Chondrocyte (in vitro differentiated cells): Measurements from ENCODE around the gene NQO2. TPM values are rescaled to one million over a fixed set of nuclear protein-coding genes. Genes with fewer than 3 reads are reported as not detected.
"Not testable (repeated sequence)": the region's sequence is repeated elsewhere in the genome, so short reads cannot be mapped to it uniquely, and the experiment has no call there.

Experiments used
- DNase-seq: peaks from one replicate; pipeline ENCODE4 v3.0.0; 2021; ENCODE audit warnings: mixed read lengths, low spot score
- H3K27ac Mint-ChIP-seq: one replicate; pipeline ENCODE4 v1.8.0; 2021; ENCODE audit warnings: mild to moderate bottlenecking, moderate library complexity, mixed read lengths; ENCODE audit not compliant: unreplicated experiment
- H3K27me3 Mint-ChIP-seq: 2 replicates; pipeline ENCODE4 v1.8.0; 2021; ENCODE audit warnings: low read depth, mixed read lengths
- H3K36me3 Mint-ChIP-seq: 2 replicates; pipeline ENCODE4 v1.8.0; 2021; ENCODE audit warnings: low read depth, mixed read lengths
- H3K4me1 Mint-ChIP-seq: 2 replicates; pipeline ENCODE4 v1.8.0; 2021; ENCODE audit warnings: low read depth, mild to moderate bottlenecking, mixed read lengths
- H3K4me3 Mint-ChIP-seq: one replicate; pipeline ENCODE4 v1.8.0; 2021; ENCODE audit warnings: mild to moderate bottlenecking, moderate library complexity, mixed read lengths; ENCODE audit not compliant: unreplicated experiment
- H3K9me3 Mint-ChIP-seq: 2 replicates; pipeline ENCODE4 v1.8.0; 2021; ENCODE audit warnings: low read depth, mixed read lengths
- CTCF ChIP-seq: fragments of 200-600 bp; sonication (generic); IDR thresholded peaks from 2 replicates; pipeline ENCODE4 v1.5.0; 2021; ENCODE audit warnings: antibody characterized with exemption, mild to moderate bottlenecking, moderate library complexity
- total RNA-seq: library from RNA; stranded (reverse); gene quantifications from 3 replicates; pipeline ENCODE4 v1.2.1, GENCODE V29; 2021

The NQO2 gene
- total RNA-seq, 1 donor from 2014 or later, result 35.1 TPM

GRCh38 chr6:3057063-3057770 is 57.5 kb downstream of the NQO2 start:
- TF ChIP-seq CTCF, result no peak
- Mint-ChIP-seq H3K9me3 (no peaks in the 10 kb centered on the region), H3K27ac (no peak overlapping the region)

DNA sequence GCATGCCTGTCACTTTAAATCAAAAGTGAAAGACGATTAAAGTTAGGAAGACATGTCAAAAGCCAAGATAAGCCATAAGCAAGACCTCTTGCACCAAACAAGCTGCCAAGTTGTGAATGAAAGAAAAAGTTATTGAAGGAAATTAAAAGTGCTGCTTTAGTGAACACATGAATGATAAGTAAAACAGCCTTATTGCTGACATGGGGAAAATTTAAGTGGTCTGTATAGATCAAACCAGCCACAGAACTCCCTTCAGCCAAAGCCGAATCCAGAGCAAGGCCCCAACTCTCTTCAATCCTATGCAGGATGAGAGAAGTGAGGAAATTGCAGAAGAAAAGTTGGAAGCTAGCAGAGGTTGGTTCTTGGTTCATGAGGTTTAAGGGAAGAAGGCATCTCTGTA is 59.3 kb downstream of the NQO2 start:
- no peak overlapping the region for H3K27ac Mint-ChIP-seq
- no peak for DNase-seq

More at GRCh38 chr6:3057063-3057770, 57.5 kb downstream of the NQO2 start:
- Mint-ChIP-seq H3K4me3 (no peak overlapping the region), H3K36me3 (no peaks in the 10 kb centered on the region), H3K27me3 (no peaks in the 10 kb centered on the region), H3K4me1 (peaks cover 29% of the 10 kb centered on the region)
- no peak for DNase-seq

GRCh38 chr6:3060092-3060491 is 60.4 kb downstream of the NQO2 start:
- H3K4me1 Mint-ChIP-seq, result peaks cover 19% of the 10 kb centered on the region
- not testable (repeated sequence) for H3K36me3 Mint-ChIP-seq

More for the DNA sequence above, 59.3 kb downstream of the NQO2 start:
- H3K4me3 Mint-ChIP-seq, result no peak overlapping the region
- H3K27me3 Mint-ChIP-seq, result no peaks in the 10 kb centered on the region
- no peak for TF ChIP-seq CTCF
- H3K36me3 Mint-ChIP-seq, result no peaks in the 10 kb centered on the region
- peaks cover 22% of the 10 kb centered on the region for H3K4me1 Mint-ChIP-seq
- H3K9me3 Mint-ChIP-seq, result no peaks in the 10 kb centered on the region

DNA sequence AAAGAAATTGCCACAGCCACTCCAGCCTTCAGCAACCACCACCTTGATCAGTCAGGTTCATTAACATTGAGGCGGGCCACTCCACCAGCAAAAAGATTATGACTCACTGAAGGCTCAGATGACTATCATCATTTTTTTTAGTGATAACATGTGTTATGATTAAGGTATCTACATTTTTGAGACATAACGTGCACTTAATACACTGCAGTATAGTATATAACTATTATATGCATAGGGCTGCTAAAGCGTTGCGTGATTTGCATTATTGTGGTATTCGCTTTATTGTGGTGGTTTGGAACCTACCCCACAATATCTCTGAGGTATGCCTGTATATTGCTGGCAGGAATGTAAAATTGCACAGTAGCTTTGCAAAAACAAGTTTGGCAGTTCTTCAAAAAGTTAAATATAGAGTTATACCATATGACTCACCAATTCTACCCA is 61.8 kb downstream of the NQO2 start:
- Mint-ChIP-seq H3K4me1 (peaks cover 27% of the 10 kb centered on the region), H3K9me3 (no peaks in the 10 kb centered on the region), H3K36me3 (no peaks in the 10 kb centered on the region), H3K27me3 (no peaks in the 10 kb centered on the region), H3K27ac (no peak overlapping the region), H3K4me3 (no peak overlapping the region)
- TF ChIP-seq CTCF, result peak; percentile 70
- DNase-seq, result no peak

More at GRCh38 chr6:3060092-3060491, 60.4 kb downstream of the NQO2 start:
- H3K9me3 Mint-ChIP-seq, H3K27ac Mint-ChIP-seq, DNase-seq, H3K4me3 Mint-ChIP-seq, H3K27me3 Mint-ChIP-seq: not testable (repeated sequence)

- not testable (repeated sequence) for H3K27me3 Mint-ChIP-seq, H3K36me3 Mint-ChIP-seq, H3K9me3 Mint-ChIP-seq, DNase-seq
- H3K4me3 Mint-ChIP-seq, result peak overlapping the region; percentile 91
- H3K27ac Mint-ChIP-seq, result peak overlapping the region; percentile 84
- peaks cover 40% of the 10 kb centered on the region for H3K4me1 Mint-ChIP-seq
Observed at GRCh38 chr6:3063340-3063732, 63.6 kb downstream of the NQO2 start.

DNA sequence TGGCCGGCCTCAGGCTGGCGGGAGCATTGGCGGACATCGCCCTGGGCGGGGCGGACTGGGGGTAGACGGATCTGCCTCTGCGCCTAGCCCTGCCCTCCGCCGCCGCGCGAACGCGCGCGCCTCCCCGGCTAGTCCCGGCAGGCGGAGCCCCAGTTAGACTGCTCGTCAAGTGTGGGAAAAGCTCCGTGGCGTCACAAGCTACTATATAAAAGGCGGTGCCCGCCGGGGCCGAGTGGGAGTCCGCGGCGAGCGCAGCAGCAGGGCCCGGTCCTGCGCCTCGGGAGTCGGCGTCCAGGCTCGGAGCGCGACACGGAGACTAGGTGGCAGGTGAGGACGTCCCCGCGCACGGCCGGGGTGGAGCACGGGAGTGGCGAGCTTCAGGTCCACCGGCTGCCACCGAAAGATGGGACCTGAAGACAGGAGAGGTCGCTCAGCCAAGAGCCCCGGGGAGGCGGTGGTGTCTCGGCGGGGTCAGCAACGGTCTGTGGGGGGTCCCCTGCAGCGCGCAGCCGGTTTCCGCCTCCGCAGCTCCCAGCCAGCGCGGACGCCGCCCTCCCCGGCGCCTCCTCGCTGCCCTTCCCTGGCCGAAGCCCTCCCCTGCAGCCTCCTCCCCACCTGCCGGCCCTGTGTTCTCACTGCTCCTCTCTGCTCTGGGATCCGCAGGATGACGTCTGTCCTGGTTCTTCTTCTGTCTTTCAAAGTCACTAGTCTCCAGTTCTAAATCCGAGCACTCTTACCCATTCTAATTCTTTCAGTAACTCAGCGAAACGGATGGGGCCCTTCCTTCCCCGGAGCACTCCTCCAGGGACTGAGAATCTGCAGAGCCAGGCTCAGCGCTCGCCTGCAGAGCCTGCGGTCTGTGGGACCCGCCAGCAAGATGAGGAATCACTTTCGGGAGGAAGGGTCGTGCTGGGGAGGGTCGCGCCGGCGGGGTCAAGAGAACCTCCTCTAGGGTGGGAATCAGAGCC is 64.3 kb downstream of the NQO2 start:
- Mint-ChIP-seq H3K4me1 (peaks cover 41% of the 10 kb centered on the region), H3K27me3 (no peaks in the 10 kb centered on the region), H3K27ac (peak overlapping the region; percentile 84), H3K4me3 (peak overlapping the region; percentile 91), H3K36me3 (no peaks in the 10 kb centered on the region), H3K9me3 (no peaks in the 10 kb centered on the region)
- peak; percentile 41 for TF ChIP-seq CTCF
- DNase-seq, result peak; percentile 96
